Cardiac fibroblast (primary cell): ENCODE measurements around the gene FRYL.

Experiments
- DNase-seq, 2 donors: peaks; one replicate each; pipeline versions ENCODE4 v3.0.0 to v3.0.0-alpha.2; 2010; ENCODE audit warnings: low read depth in 2 of 2
- H3K4me3 ChIP-seq, 2 donors: replicated peaks in 1 of 2; 1 replicate in 1 of 2; 2 replicates in 1 of 2; pipeline ENCODE4 v1.5.1; 2011; ENCODE audit warnings: low read depth in 2 of 2, low read length in 2 of 2, mild to moderate bottlenecking in 2 of 2, moderate library complexity in 1 of 2
- TF ChIP-seq, protein P1 (sequence below): IDR thresholded peaks from one replicate; pipeline ENCODE4 v1.5.1; 2011; ENCODE audit warnings: low read depth, mild to moderate bottlenecking, low read length, inconsistent platforms

The FRYL gene

DNA sequence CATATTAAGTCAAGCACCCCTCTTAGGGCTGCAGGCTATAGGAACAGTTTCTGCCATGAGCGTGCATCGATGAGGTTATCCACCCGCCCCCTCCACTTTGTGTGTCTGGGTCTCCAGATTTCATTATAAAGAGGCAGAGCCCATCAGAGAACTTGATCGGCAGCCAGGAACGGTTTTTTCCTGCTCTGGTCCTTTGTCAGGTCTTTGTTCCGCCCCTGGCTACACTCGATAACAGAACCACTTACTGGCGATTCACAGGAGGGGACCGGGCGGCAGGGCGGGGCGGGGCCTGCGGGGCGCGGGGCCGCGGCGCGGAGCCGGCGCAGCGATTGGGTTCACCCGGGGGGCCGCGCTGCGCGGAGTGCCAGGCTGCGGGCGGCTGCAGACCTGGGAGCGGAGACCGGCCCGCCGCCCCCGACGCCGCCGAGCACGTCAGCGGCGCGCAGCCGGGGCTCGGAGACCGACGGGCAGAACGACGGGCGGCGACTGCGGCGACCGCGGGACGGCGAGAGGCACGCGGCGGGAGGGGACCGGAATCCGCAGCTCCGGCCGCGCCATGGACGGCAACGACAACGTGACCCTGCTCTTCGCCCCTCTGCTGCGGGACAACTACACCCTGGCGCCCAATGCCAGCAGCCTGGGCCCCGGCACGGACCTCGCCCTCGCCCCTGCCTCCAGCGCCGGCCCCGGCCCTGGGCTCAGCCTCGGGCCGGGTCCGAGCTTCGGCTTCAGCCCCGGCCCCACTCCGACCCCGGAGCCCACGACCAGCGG lies 296.9 kb downstream of the FRYL start, which contains the start of gene SLC10A4:
Gene SLC10A4 (plus strand): TSS at position 338 of the 771 bp plus-strand sequence. CDS start 219 bp downstream, at position 557.
- peak within 1 kb of the TSS in 1 of 2 donors; percentile 10 for H3K4me3 ChIP-seq
- DNase-seq = no peak
- TF ChIP-seq, protein P1, sequence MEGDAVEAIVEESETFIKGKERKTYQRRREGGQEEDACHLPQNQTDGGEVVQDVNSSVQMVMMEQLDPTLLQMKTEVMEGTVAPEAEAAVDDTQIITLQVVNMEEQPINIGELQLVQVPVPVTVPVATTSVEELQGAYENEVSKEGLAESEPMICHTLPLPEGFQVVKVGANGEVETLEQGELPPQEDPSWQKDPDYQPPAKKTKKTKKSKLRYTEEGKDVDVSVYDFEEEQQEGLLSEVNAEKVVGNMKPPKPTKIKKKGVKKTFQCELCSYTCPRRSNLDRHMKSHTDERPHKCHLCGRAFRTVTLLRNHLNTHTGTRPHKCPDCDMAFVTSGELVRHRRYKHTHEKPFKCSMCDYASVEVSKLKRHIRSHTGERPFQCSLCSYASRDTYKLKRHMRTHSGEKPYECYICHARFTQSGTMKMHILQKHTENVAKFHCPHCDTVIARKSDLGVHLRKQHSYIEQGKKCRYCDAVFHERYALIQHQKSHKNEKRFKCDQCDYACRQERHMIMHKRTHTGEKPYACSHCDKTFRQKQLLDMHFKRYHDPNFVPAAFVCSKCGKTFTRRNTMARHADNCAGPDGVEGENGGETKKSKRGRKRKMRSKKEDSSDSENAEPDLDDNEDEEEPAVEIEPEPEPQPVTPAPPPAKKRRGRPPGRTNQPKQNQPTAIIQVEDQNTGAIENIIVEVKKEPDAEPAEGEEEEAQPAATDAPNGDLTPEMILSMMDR = no peak

DNA sequence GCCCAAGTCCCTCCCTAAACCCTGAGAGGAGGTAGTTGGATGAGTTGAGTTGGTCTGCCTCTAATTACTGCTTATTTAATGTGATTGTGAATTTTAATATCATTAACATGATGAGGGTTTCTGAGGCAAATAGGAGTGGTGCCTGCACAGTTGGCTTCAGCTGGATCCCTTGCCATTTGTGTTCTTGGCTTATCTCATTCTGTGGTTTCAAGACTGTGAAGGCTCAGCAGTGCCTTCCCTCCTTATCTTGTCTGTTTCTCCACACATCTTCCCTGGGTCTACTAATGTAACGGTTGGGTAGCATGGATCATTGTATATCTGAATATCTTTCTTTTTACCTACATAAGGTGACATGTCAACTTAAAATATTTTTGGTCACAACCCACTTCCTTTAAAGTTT lies 298.5 kb downstream of the FRYL start:
- TF ChIP-seq, protein P1 = no peak
- DNase-seq = no peak
- no peak overlapping the region for H3K4me3 ChIP-seq

DNA sequence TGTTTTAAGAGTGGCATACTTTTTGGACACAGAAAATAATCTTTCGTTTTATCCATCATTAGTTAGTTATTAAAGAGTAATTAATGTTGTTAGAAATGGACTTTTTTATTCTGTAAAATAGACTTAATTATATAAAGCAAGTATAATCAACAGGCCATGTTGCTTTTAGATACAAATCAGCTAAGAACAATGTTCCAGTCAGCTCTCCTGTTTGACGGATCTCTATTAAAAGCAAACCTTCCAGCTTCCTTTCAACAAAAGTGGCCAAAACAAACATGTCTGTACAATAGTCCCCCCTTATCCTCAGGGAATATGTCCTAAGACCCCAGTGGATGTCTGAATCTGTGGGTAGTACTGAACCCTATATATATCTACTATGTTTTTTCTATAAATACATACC lies 301.8 kb downstream of the FRYL start:
- TF ChIP-seq, protein P1 = no peak
- DNase-seq = no peak
- no peak overlapping the region for H3K4me3 ChIP-seq

DNA sequence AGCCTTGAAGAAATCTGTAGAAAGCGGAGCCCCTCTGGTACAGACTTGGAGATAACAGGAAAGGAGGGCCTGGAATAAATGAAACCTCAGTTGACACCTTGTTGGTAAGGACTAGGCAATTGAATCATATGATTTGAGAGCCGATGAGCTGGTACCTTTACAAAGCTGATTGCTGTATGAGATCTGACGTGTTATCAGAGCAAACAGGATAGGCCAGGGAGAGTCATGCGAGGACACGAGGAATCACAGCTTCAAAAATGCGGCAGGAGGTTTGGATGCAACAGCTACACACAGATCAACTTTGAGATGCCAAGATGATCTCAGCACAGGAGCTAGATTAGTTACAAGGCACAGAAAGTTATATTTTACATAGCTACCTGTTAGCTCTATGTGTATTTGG lies 304.3 kb downstream of the FRYL start:
- TF ChIP-seq, protein P1 = no peak
- no peak overlapping the region for H3K4me3 ChIP-seq
- no peak for DNase-seq

DNA sequence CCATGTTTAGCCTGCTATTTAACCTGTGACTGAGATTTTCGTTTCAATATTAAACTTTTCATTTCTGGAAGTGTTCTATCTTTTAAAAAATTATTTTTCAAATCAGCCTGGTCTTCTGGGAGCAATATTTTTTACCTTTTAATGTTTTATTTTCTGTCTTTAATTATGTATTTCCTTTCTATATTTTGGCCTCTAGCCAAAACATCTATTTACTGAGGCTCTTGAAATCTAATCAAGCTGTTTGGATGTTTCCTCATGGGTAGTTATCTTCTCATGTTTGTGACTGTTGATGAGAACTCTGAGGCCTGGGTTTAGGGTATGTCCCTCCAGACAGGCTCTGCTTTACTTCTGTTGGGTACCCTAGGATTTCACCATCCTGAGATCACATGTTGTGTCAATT lies 307.3 kb downstream of the FRYL start:
- no peak overlapping the region for H3K4me3 ChIP-seq
- TF ChIP-seq, protein P1 = no peak
- no peak for DNase-seq

DNA sequence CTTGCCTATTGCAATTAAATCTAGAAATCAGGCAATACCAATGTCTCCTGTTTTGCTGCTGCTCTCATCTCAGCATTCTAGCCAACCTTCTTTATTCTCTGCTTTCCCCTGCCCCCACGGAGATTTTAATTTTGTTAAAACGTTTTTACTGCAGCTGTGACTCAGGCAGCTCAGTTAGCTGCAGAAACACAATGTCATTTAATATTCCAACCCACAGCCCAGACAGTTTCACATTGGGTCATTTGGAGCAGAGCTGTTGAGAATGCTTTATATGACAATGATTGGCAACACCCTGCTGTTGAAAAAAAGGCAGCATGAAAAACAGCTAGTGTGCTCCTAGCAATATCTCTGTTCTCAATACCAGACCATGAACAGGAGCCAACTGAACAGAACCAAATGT lies 309.5 kb downstream of the FRYL start:
- no peak for DNase-seq

More for the DNA sequence above, 309.5 kb downstream of the FRYL start:
- TF ChIP-seq, protein P1 = no peak
- no peak overlapping the region for H3K4me3 ChIP-seq
